Measurements from ENCODE around the gene CH25H.

Gene CH25H

DNA sequence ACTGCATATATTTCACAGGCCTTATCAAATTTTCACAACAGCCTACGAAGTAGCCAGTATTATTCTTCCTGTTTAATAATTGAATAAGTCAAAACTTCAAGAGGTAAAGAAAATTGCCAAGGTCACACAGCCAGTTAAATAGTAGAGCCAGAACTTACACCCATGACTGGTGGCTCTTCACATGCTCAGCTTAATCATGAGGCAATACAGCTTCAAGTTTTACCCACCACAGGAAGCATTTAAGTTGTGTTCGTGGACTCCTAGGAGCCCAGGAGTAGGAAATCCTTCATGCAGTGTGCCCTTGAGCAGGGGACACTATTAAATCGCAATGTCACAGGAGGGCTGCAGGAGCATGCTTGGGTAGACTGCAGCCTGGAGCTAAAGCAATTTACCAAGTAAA, 33.4 kb upstream of the CH25H start:
- TF ChIP-seq, protein P1, sequence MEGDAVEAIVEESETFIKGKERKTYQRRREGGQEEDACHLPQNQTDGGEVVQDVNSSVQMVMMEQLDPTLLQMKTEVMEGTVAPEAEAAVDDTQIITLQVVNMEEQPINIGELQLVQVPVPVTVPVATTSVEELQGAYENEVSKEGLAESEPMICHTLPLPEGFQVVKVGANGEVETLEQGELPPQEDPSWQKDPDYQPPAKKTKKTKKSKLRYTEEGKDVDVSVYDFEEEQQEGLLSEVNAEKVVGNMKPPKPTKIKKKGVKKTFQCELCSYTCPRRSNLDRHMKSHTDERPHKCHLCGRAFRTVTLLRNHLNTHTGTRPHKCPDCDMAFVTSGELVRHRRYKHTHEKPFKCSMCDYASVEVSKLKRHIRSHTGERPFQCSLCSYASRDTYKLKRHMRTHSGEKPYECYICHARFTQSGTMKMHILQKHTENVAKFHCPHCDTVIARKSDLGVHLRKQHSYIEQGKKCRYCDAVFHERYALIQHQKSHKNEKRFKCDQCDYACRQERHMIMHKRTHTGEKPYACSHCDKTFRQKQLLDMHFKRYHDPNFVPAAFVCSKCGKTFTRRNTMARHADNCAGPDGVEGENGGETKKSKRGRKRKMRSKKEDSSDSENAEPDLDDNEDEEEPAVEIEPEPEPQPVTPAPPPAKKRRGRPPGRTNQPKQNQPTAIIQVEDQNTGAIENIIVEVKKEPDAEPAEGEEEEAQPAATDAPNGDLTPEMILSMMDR (IDR thresholded peaks at IDR 0.05; ENCODE audit: insufficient read depth, missing control alignments) = no peak
- DNase-seq (ENCODE audit: insufficient read length, low spot score) (no peak), FAIRE-seq (no peak)

DNA sequence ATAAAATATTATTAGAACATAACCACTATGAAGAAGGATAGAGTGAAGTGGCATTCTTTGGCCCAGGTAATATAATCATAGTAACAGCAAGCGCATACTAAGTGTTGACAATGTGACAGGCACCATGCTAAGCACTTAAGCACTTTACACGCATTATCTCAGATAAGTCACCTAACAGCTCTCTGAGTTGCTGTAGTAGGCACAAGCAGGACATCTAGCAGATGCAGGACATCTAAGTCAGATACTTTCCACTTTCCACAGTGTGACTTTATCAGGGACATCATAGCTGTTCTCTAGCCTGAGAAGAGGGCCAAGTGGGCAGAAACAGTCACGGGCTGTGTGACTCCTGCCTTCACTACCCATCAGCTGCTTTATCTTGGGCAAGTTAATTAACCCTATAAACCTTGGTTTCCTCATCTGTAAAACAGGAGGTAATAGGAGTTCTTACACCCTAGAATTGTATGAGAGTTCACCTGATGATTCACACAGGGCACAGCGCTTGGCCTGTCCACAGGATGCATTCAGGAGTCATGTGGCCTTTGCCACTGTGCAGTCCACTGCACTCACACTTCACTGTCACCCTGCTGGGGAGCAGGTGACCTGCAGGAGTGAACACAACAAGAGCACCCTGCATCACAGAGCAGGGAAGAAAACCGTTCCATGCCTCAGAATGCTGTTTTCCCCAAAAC, 32.0 kb upstream of the CH25H start:
- TF ChIP-seq, protein P1 (IDR thresholded peaks at IDR 0.05; ENCODE audit: insufficient read depth, missing control alignments) = no peak
- DNase-seq (ENCODE audit: insufficient read length, low spot score) (no peak), FAIRE-seq (no peak)

DNA sequence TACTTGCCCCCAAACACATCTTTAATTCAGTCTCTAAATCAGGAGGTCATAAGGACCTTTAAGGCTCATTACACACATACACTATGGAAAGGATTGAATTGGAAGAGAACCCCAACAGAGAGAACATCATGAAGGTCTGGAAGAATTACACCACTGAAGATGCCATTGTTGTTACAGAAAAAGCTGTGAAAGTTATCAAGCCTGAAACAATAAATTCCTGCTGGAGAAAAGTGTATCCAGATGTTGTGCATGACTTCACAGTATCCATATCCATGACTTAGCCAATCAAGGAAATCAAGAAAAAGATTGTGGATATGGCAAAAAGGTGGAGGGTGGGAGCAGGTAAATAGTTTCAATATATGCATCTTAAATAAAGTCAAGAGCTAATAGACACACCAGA, 30.7 kb upstream of the CH25H start:
- FAIRE-seq (no peak), DNase-seq (ENCODE audit: insufficient read length, low spot score) (no peak)
- TF ChIP-seq, protein P1 (IDR thresholded peaks at IDR 0.05; ENCODE audit: insufficient read depth, missing control alignments) = no peak

DNA sequence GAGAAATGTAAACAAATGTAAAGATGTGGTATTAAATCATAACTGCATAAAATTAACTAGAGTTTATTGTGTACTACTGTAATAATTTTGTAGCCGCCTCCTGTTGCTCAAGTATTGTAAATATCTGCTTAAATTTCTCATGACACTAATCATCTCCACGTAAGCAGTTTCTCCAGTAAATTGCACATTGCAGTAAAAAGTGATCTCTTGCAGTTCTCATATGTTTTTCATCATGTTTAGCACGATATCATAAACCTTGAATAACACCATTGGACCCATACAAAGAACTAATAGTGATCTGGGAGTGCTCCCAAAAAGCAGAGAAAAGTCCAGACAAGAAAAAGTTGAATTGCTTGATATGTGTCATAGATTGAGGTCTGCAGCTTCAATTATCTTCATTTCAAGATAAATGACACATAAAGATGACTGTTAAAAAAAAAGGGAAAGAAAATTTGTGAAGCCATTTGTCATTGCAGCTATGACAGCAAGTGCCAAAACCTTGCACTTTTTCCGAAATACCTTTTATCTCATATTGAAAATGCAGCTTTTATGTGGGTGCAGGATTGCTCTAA, 29.2 kb upstream of the CH25H start:
- FAIRE-seq = no peak
- no peak for DNase-seq (ENCODE audit: insufficient read length, low spot score)
- TF ChIP-seq, protein P1 (IDR thresholded peaks at IDR 0.05; ENCODE audit: insufficient read depth, missing control alignments) = no peak

DNA sequence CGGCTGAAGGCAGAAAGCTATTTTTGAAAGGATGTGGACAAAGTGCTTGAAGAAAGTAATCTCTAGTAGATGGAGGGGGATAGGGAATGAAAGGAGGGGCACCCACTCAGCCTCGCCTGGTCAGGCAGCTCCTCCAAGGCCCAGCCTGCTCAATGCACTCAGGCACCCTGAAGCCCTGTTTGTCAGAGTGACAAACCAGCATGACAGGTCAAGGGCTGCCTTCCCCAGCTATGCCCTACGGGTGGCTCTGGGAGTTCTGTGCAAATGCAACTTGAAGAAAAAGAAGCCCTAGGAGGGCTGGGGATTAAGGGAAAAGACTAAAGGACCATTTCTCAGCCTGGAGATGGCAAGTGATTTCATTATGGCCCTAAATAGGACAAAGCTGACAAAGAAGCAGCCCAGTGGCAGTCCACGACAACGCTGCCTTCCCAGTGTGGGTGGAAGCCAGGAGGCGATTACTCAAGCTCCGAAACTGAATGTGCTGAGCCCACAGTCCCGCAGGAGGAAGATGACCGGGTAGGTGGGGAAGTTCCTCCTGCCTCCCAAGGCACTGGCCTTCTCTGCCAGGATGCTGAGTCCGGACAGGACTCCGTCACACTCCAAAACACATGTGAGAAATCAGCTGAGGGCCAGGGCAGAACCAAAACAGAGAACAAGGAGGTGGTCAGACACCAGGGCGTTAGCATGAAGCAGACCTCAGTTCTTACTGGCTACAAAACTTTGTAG, 28.1 kb upstream of the CH25H start:
- FAIRE-seq (no peak), DNase-seq (ENCODE audit: insufficient read length, low spot score) (no peak)
- TF ChIP-seq, protein P1 (IDR thresholded peaks at IDR 0.05; ENCODE audit: insufficient read depth, missing control alignments) = no peak

DNA sequence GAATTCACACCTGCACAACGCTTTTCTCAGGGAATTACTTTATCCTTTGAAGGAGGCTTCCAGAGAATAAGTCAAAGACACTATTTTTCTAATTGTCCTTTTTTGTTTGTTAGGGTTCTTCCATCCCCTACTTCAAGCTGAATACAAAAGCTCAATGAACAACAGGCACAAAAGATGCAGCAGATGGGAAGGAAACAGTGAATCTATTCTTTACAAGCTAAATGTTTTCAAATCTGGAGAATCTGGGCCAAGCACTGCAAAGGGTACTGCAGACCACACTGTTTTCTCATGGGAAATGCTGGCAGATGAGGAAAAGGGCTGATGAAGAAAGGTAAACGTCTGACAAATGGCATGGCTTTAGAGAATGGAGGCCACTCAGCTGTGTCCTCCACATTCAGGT, 25.9 kb upstream of the CH25H start:
- no peak for DNase-seq (ENCODE audit: insufficient read length, low spot score)

More for the DNA sequence above, 25.9 kb upstream of the CH25H start:
- TF ChIP-seq, protein P1 (IDR thresholded peaks at IDR 0.05; ENCODE audit: insufficient read depth, missing control alignments) = no peak
- no peak for FAIRE-seq
